ENCODE measurements around the gene LSAMP.

DNA sequence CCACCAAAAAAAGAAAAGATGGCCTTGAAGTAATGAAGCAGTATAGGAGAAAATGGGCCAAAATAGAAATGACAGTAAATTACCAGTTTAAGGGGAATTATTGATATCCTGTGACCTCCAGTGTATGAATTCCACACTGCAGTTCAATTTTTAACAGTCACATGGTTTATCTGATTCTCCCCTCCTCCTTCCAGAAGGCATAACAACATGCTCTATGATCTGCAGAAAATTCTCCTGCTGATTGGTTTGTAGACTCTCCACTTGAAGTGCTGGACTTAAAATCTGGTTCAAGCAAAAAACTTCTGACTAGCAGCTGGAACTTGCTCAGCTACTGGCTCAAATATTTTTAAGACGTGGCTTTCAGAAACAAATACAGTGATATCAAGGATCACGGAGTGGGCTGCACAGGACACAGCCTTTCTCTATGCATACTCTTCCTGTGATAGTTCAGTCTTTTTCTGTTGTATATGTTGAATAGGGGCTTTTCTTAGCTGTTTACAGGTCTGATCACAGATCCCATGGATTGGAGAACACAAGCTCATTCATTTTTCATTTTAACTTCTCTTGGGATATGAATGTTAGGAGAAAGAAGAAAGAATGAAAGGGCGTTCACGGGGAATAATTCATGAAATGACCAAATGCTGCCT, 211.5 kb downstream of the LSAMP start:
- no peak for TF ChIP-seq CTCF (IDR thresholded peaks at IDR 0.05; ENCODE audit: insufficient read depth, low read depth, low read length)
- TF ChIP-seq EZH2 (IDR thresholded peaks at IDR 0.05; ENCODE audit: insufficient read depth, low read length), result no peak

Measured in astrocyte (in vitro differentiated cells and primary cell).